ENCODE measurements around the gene NRXN3. TPM values are rescaled to one million over a fixed set of nuclear protein-coding genes. Genes with fewer than 3 reads are reported as not detected.

Gene NRXN3
- total and polyA plus RNA-seq, 2 donors (not counting 1 experiment from before 2014, with no cell fraction given) = not detected

DNA sequence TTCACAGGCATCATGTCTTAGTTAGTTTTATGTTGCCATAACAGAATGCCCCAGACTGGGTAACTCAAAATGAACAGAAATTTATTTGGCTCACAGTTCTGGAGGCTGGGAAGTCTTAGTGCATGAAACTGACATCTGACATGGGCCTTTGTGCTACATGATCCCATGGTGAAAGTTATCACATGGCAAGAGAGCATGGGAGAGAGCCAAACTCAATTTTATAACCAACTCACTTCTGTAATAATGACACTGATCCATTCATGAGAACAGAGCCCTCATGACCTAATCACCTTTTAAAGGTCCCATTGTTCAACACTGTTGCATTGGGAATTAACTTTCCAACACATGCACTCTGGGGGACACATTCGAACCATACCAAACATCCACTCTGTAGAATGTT lies 1026.0 kb downstream of the NRXN3 start:
- TF ChIP-seq CTCF (IDR thresholded peaks at IDR 0.05) (no peak), EZH2 (IDR thresholded peaks at IDR 0.05; ENCODE audit: borderline replicate concordance, insufficient read depth, low read depth, low read length, poor library complexity, severe bottlenecking) (no peak)
- no peaks in the 10 kb centered on the region for H3K4me1 Mint-ChIP-seq
- WGBS (ENCODE audit: insufficient coverage) = no CpG with 5 or more reads among the region's 1 CpG

DNA sequence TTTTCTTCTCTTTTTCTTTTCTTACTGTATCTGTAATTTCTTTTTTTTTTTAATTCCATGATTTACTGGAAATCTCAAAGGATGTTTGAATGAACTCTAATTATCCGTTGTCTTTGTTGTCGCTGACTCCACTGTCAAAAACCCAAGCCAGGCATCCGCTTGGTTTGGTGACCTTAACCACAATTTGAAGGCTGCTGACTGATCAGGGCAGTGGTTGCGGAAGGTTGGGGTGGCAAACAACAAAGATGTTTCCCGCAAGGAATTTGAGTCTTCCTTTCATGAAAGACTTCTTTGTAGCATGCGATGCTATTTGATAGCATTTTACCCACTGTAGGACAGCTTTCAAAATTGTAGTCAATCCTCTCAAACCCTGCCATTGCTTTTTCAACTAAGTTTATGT lies 1027.3 kb downstream of the NRXN3 start:
- Mint-ChIP-seq H3K27ac (no peak overlapping the region), H3K4me1 (no peaks in the 10 kb centered on the region), H3K9me3 (ENCODE audit: insufficient read depth) (peaks cover 5% of the 10 kb centered on the region), H3K27me3 (no peaks in the 10 kb centered on the region), H3K4me3 (no peak overlapping the region)
- Histone ChIP-seq H3K27me3 (replicated peaks in 1 of 4; ENCODE audit: control extremely low read depth in 1 of 4, control insufficient read depth in 3 of 4, insufficient read depth in 4 of 4, low read length in 3 of 4) (no peaks in the 10 kb centered on the region), H4K20me1 (ENCODE audit: control insufficient read depth, insufficient read depth, low read length, poor library complexity, severe bottlenecking) (no peaks in the 10 kb centered on the region), H3K9ac (ENCODE audit: low read length) (no peak overlapping the region), H3K79me2 (ENCODE audit: control insufficient read depth, insufficient read depth, low read length) (no peaks in the 10 kb centered on the region), H3K4me2 (replicated peaks; ENCODE audit: low read depth, low read length, poor library complexity, severe bottlenecking) (no peak overlapping the region), H3K4me1 (ENCODE audit: control insufficient read depth in 2 of 2, insufficient read depth in 2 of 2, low read length in 2 of 2) (no peaks in the 10 kb centered on the region), H3K27ac (ENCODE audit: low read length in 2 of 2) (no peak overlapping the region), H3K36me3 (replicated peaks in 1 of 2; ENCODE audit: control extremely low read depth in 1 of 2, control insufficient read depth in 1 of 2, extremely low read depth in 1 of 2, insufficient read depth in 2 of 2, low read length in 1 of 2) (no peaks in the 10 kb centered on the region), H3K9me3 (ENCODE audit: control extremely low read depth in 1 of 3, control insufficient read depth in 2 of 3, insufficient read depth in 1 of 3, low read length in 2 of 3) (peaks cover 0 to 4% (median 0%) of the 10 kb centered on the region in 3 donors), H2AFZ (ENCODE audit: insufficient read depth, low read depth, low read length, poor library complexity, severe bottlenecking) (no peak overlapping the region), H3K4me3 (ENCODE audit: control extremely low read depth in 1 of 5, extremely low read depth in 1 of 5, insufficient read depth in 1 of 5, low read depth in 2 of 5, low read length in 4 of 5) (no peak overlapping the region)
- CTCF ChIA-PET = no interaction called here
- no peak for ATAC-seq (ENCODE audit: low read depth)
- TF ChIP-seq EZH2 (IDR thresholded peaks at IDR 0.05; ENCODE audit: borderline replicate concordance, insufficient read depth, low read depth, low read length, poor library complexity, severe bottlenecking) (no peak), CTCF (IDR thresholded peaks at IDR 0.05) (no peak)
- POLR2A ChIA-PET = no interaction called here
- 93% methylated on average over 4 of the region's 6 CpGs for WGBS (ENCODE audit: insufficient coverage)
- no peak for DNase-seq
- intact Hi-C loops (cut with micrococcal nuclease) = no loop called here

More for the DNA sequence above, 1026.0 kb downstream of the NRXN3 start:
- Mint-ChIP-seq H3K9me3 (ENCODE audit: insufficient read depth) (no peaks in the 10 kb centered on the region), H3K27me3 (no peaks in the 10 kb centered on the region), H3K4me3 (no peak overlapping the region), H3K27ac (no peak overlapping the region)
- Histone ChIP-seq H3K4me3 (ENCODE audit: control extremely low read depth in 1 of 5, extremely low read depth in 1 of 5, insufficient read depth in 1 of 5, low read depth in 2 of 5, low read length in 4 of 5) (no peak overlapping the region), H3K27ac (ENCODE audit: low read length in 2 of 2) (no peak overlapping the region), H3K4me2 (replicated peaks; ENCODE audit: low read depth, low read length, poor library complexity, severe bottlenecking) (no peak overlapping the region), H3K79me2 (ENCODE audit: control insufficient read depth, insufficient read depth, low read length) (no peaks in the 10 kb centered on the region), H3K4me1 (ENCODE audit: control insufficient read depth in 2 of 2, insufficient read depth in 2 of 2, low read length in 2 of 2) (no peaks in the 10 kb centered on the region), H2AFZ (ENCODE audit: insufficient read depth, low read depth, low read length, poor library complexity, severe bottlenecking) (no peak overlapping the region), H3K36me3 (replicated peaks in 1 of 2; ENCODE audit: control extremely low read depth in 1 of 2, control insufficient read depth in 1 of 2, extremely low read depth in 1 of 2, insufficient read depth in 2 of 2, low read length in 1 of 2) (no peaks in the 10 kb centered on the region), H3K27me3 (replicated peaks in 1 of 4; ENCODE audit: control extremely low read depth in 1 of 4, control insufficient read depth in 3 of 4, insufficient read depth in 4 of 4, low read length in 3 of 4) (no peaks in the 10 kb centered on the region), H3K9ac (ENCODE audit: low read length) (no peak overlapping the region), H3K9me3 (ENCODE audit: control extremely low read depth in 1 of 3, control insufficient read depth in 2 of 3, insufficient read depth in 1 of 3, low read length in 2 of 3) (peaks cover 0 to 4% (median 0%) of the 10 kb centered on the region in 3 donors), H4K20me1 (ENCODE audit: control insufficient read depth, insufficient read depth, low read length, poor library complexity, severe bottlenecking) (no peaks in the 10 kb centered on the region)
- DNase-seq = no peak
- ChIA-PET POLR2A (no interaction called here), CTCF (no interaction called here)
- intact Hi-C loops (cut with micrococcal nuclease) = no loop called here
- ATAC-seq (ENCODE audit: low read depth) = no peak
